PC-3 (cell line): ENCODE results near the gene DCLRE1C. TPM values are rescaled to one million over a fixed set of nuclear protein-coding genes. Genes with fewer than 3 reads are reported as not detected.

ENCODE experiments used
- ATAC-seq: fragments of 200-7000 bp; cut with Tn5 transposase; 2 replicates; pipeline ENCODE4 v1.9.1; 2020; ENCODE audit warnings: mild to moderate bottlenecking, moderate library complexity
- BruUV-seq: library from RNA; stranded (reverse); fragments of 400-500 nt; replicated peaks from 2 replicates; lab custom pipeline; 2021; lab: Mats Ljungman, UMichigan
- CTCF ChIA-PET: fragments of 300-600 bp; sonication (Branson Sonifier 250); formaldehyde crosslinking; loops from one replicate; lab custom pipeline; 2022; ENCODE audit warnings: antibody characterized with exemption; lab: Charles Lee
- POLR2A ChIA-PET: fragments of 300-600 bp; sonication (Branson Sonifier 250); formaldehyde crosslinking; loops from one replicate; lab custom pipeline; 2022; ENCODE audit warnings: antibody characterized with exemption; ENCODE audit not compliant: unreplicated experiment; lab: Charles Lee
- DNase-seq: peaks from one replicate; pipeline ENCODE4 v3.0.0-alpha.2; 2015
- H2AFZ ChIP-seq: fragments of 300-600 bp; sonication (generic); 2 replicates; pipeline ENCODE4 v1.6.0; 2016; ENCODE audit warnings: antibody characterized with exemption, low read length
- H3F3A ChIP-seq: fragments of 300-600 bp; sonication (generic); one replicate; pipeline ENCODE4 v1.6.0; 2017; ENCODE audit warnings: antibody characterized with exemption, low read length, control low read depth, mild to moderate bottlenecking; ENCODE audit not compliant: unreplicated experiment
- H3K27ac ChIP-seq: fragments of 300-600 bp; sonication (generic); 2 replicates; pipeline ENCODE4 v1.5.1; 2016; ENCODE audit warnings: mild to moderate bottlenecking, low read length
- H3K27me3 ChIP-seq: fragments of 300-600 bp; sonication (generic); 2 replicates; pipeline ENCODE4 v1.6.1; 2016; ENCODE audit warnings: low read length, mixed read lengths
- H3K36me3 ChIP-seq: fragments of 300-600 bp; sonication (generic); 2 replicates; pipeline ENCODE4 v1.6.1; 2016; ENCODE audit warnings: low read depth, mixed run types, low read length, mixed read lengths
- H3K4me1 ChIP-seq: fragments of 300-600 bp; sonication (generic); 2 replicates; pipeline ENCODE4 v1.5.1; 2016; ENCODE audit warnings: low read length; ENCODE audit not compliant: insufficient read depth
- H3K4me2 ChIP-seq: fragments of 300-600 bp; sonication (generic); 2 replicates; pipeline ENCODE4 v1.6.0; 2016; ENCODE audit warnings: low read length
- H3K4me3 ChIP-seq: fragments of 300-600 bp; sonication (generic); 2 replicates; pipeline ENCODE4 v1.5.1; 2016; ENCODE audit warnings: mild to moderate bottlenecking, low read length, mixed read lengths
- H3K79me2 ChIP-seq: fragments of 300-600 bp; sonication (generic); 2 replicates; pipeline ENCODE4 v1.6.1; 2017; ENCODE audit warnings: low read length, mixed read lengths
- H3K9ac ChIP-seq: fragments of 300-600 bp; sonication (generic); 2 replicates; pipeline ENCODE4 v1.6.0; 2016; ENCODE audit warnings: mild to moderate bottlenecking, low read length
- H3K9me2 ChIP-seq: fragments of 300-600 bp; sonication (generic); replicated peaks from 2 replicates; pipeline ENCODE4 v1.6.1; 2016; ENCODE audit warnings: mixed run types, low read length, mixed read lengths
- H3K9me3 ChIP-seq: fragments of 300-600 bp; sonication (generic); 2 replicates; pipeline ENCODE4 v1.6.1; 2016; ENCODE audit warnings: low read length, mixed read lengths
- H4K20me1 ChIP-seq: fragments of 300-600 bp; sonication (generic); 2 replicates; pipeline ENCODE4 v1.6.1; 2016; ENCODE audit warnings: low read length, mixed read lengths
- CTCF ChIP-seq: fragments of 300-600 bp; sonication (generic); conservative IDR thresholded peaks from 2 replicates; pipeline ENCODE4 v1.5.1; 2017; ENCODE audit warnings: antibody characterized with exemption, low read depth, mild to moderate bottlenecking, low read length
- EZH2 ChIP-seq: fragments of 300-600 bp; sonication (generic); IDR thresholded peaks from one replicate; pipeline ENCODE4 v1.6.1; 2017; ENCODE audit warnings: antibody characterized with exemption, mild to moderate bottlenecking, low read length; ENCODE audit not compliant: unreplicated experiment
- EZH2phosphoT487 ChIP-seq: fragments of 300-600 bp; sonication (generic); IDR thresholded peaks from 2 replicates; pipeline ENCODE4 v1.6.1; 2018; ENCODE audit warnings: mild to moderate bottlenecking, antibody characterized with exemption, low read length, borderline replicate concordance
- intact Hi-C: fragments of 100-400 bp; cut with micrococcal nuclease; formaldehyde crosslinking; loops from 2 replicates; pipeline ENCODE4 v1.9.0; 2023
- total RNA-seq: library from RNA; depleted of rRNA; stranded (reverse); fragments of >200 nt; gene quantifications from 2 replicates; pipeline ENCODE4 v1.2.3, GENCODE V29; 2014

The DCLRE1C gene
- total RNA-seq, 1 experiment from 2014 or later = 9.8 TPM

- H3K9me2 ChIP-seq = no peaks in the 10 kb centered on the region
- peaks cover 15% of the 10 kb centered on the region for H3K4me1 ChIP-seq
- DNase-seq (peak; percentile 18), ATAC-seq (no peak)
- H3F3A ChIP-seq = no peaks in the 10 kb centered on the region
- H3K36me3 ChIP-seq = no peaks in the 10 kb centered on the region
- H3K79me2 ChIP-seq = peaks cover 81% of the 10 kb centered on the region
- peak overlapping the region; percentile 90 for H3K9ac ChIP-seq
- H3K4me3 ChIP-seq = peak overlapping the region; percentile 86
- no peak overlapping the region for H2AFZ ChIP-seq
- CTCF ChIA-PET = no interaction called here
- H3K27ac ChIP-seq = no peak overlapping the region
- POLR2A ChIA-PET = no interaction called here
- no peaks in the 10 kb centered on the region for H3K27me3 ChIP-seq
- no peak for TF ChIP-seq EZH2
- no peak for TF ChIP-seq CTCF
- TF ChIP-seq EZH2phosphoT487 = no peak
- peaks cover 10% of the 10 kb centered on the region; the same call in 1 of the 2 replicates for H4K20me1 ChIP-seq
- H3K4me2 ChIP-seq = peak overlapping the region; percentile 94
- TSS peak; percentile 46 for BruUV-seq
- intact Hi-C loops = loop anchor here (5.0 kb wide), 1 partner anchor 72 kb away; the partner anchor contains the start of gene DCLRE1C
- no peaks in the 10 kb centered on the region for H3K9me3 ChIP-seq
Measured at GRCh38 chr10:14880229-14880628, 73.7 kb downstream of the DCLRE1C start.

GRCh38 chr10:14879928-14880193 lies 74.0 kb downstream of the DCLRE1C start:
- H3K27ac ChIP-seq = no peak overlapping the region
- peaks cover 15% of the 10 kb centered on the region for H3K4me1 ChIP-seq
- DNase-seq (no peak), ATAC-seq (no peak)
- H3K4me2 ChIP-seq = peak overlapping the region; percentile 94
- intact Hi-C loops = loop anchor here (5.0 kb wide), 1 partner anchor 72 kb away; the partner anchor contains the start of gene DCLRE1C
- H3K4me3 ChIP-seq = peak overlapping the region; percentile 86
- no peak for TF ChIP-seq CTCF
- no peak for TF ChIP-seq EZH2
- TF ChIP-seq EZH2phosphoT487 = no peak
- BruUV-seq = no TSS peak
- H3K79me2 ChIP-seq = peaks cover 77% of the 10 kb centered on the region
- ChIA-PET POLR2A (no interaction called here), CTCF (no interaction called here)
- no peaks in the 10 kb centered on the region for H3F3A ChIP-seq
- no peaks in the 10 kb centered on the region for H3K9me2 ChIP-seq
- peak overlapping the region; percentile 90 for H3K9ac ChIP-seq
- peaks cover 10% of the 10 kb centered on the region; the same call in 1 of the 2 replicates for H4K20me1 ChIP-seq
- H2AFZ ChIP-seq = no peak overlapping the region
- no peaks in the 10 kb centered on the region for H3K9me3 ChIP-seq
- H3K36me3 ChIP-seq = no peaks in the 10 kb centered on the region
- H3K27me3 ChIP-seq = no peaks in the 10 kb centered on the region

GRCh38 chr10:14879124-14879927 lies 74.6 kb downstream of the DCLRE1C start:
- no peak for DNase-seq
- BruUV-seq = no TSS peak
- Histone ChIP-seq H3K36me3 (no peaks in the 10 kb centered on the region), H3K9me3 (no peaks in the 10 kb centered on the region), H3K4me2 (peak overlapping the region; percentile 94), H3K9ac (peak overlapping the region; percentile 90), H2AFZ (peak overlapping the region; percentile 53; the same call in 1 of the 2 replicates), H3K79me2 (peaks cover 72% of the 10 kb centered on the region), H3K4me1 (peaks cover 15% of the 10 kb centered on the region), H3K27ac (peak overlapping the region; percentile 23; the same call in 1 of the 2 replicates), H4K20me1 (peaks cover 10% of the 10 kb centered on the region; the same call in 1 of the 2 replicates), H3K4me3 (peak overlapping the region; percentile 86), H3F3A (no peaks in the 10 kb centered on the region), H3K9me2 (no peaks in the 10 kb centered on the region), H3K27me3 (no peaks in the 10 kb centered on the region)
- TF ChIP-seq EZH2phosphoT487 (no peak), CTCF (no peak), EZH2 (no peak)
- ChIA-PET POLR2A (no interaction called here), CTCF (no interaction called here)
- no peak for ATAC-seq
- intact Hi-C loops = no loop called here
